GM21528 (cell line): ENCODE results near the gene DPP10.

Source experiments
- ATAC-seq: cut with Tn5 transposase; IDR thresholded peaks from one replicate; pipeline ENCODE4 v1.9.1; 2021; ENCODE audit warnings: mild to moderate bottlenecking, moderate library complexity; ENCODE audit not compliant: unreplicated experiment, low FRiP score

Gene DPP10

GRCh38 chr2:115491186-115491793 is 1048.8 kb downstream of the DPP10 start:
- no peak for ATAC-seq

- ATAC-seq: no peak
Measured at GRCh38 chr2:115505331-115505730, 1062.9 kb downstream of the DPP10 start.

DNA sequence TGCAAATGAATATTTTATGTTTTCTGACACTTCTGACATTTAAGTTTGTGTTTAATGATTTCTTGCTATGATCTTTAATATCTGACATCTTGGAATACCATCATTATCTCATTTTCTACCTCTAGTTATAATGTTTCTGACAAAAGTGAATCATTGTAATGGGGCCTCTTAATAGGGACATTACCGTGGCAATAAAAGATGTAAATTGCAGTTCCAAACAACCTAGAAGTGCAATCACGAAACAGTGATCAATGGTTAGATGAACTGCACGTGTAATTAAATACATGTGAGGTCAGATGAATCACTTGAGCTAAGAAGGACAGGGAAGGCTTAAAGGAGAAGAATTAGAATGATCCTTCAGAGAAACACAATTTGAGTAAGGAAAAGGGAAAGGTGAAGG is 1078.3 kb downstream of the DPP10 start:
- ATAC-seq: no peak

DNA sequence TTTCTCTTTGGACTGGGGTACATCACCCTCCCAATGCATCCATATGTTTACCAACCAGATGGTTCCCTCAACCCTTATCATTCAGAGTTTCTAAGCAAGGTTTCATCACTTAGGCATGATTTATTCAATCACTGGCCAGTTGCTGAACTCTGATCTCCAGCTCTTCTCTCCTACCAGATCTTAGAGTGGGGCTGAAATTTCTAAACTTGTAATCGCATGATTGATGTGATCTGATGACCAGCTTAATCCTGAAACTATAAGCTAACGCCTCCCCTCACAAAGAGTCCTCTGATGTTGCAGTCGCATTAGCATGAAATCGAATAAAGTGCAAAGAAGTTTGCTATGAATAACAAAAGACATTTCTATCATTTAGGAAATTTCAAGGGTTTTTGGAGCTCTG is 1082.0 kb downstream of the DPP10 start:
- no peak for ATAC-seq

- no peak for ATAC-seq
Measured at GRCh38 chr2:115529627-115530026, 1087.2 kb downstream of the DPP10 start.

- ATAC-seq: no peak
Measured at GRCh38 chr2:115533081-115533480, 1090.6 kb downstream of the DPP10 start.

- ATAC-seq: no peak
Measured at GRCh38 chr2:115541814-115542213, 1099.4 kb downstream of the DPP10 start.

GRCh38 chr2:115542331-115542730 is 1099.9 kb downstream of the DPP10 start:
- no peak for ATAC-seq

- ATAC-seq: no peak
Measured at GRCh38 chr2:115543024-115543423, 1100.6 kb downstream of the DPP10 start.

- no peak for ATAC-seq
Measured at GRCh38 chr2:115543461-115543860, 1101.0 kb downstream of the DPP10 start.

DNA sequence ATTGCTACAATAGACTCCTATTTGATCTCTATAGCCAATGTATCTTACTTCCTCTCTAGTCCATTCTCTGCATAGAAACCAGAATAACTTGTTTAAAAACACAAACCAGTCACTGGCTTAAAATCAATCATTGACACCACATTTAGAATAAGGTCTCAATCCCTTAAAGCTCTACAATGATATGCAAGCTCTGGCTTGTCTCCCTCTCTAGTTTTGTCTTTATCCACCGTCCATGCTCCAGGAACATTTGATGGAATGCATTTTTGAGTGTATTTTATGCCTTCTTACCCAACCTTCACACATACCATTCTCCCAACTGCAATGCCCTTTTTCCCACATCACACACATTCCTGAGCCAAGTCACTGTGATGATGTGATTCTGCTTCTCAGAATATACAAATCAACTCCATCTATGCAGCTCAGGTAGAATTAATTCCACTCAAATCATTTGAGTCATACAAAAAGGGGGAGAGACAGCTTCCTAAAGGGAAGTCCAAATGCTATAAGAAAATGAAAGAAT is 1107.2 kb downstream of the DPP10 start:
- no peak for ATAC-seq

- ATAC-seq: no peak
Measured at GRCh38 chr2:115552726-115553125, 1110.3 kb downstream of the DPP10 start.

- no peak for ATAC-seq
Measured at GRCh38 chr2:115554153-115554552, 1111.7 kb downstream of the DPP10 start.

GRCh38 chr2:115558725-115559124 is 1116.3 kb downstream of the DPP10 start:
- no peak for ATAC-seq

DNA sequence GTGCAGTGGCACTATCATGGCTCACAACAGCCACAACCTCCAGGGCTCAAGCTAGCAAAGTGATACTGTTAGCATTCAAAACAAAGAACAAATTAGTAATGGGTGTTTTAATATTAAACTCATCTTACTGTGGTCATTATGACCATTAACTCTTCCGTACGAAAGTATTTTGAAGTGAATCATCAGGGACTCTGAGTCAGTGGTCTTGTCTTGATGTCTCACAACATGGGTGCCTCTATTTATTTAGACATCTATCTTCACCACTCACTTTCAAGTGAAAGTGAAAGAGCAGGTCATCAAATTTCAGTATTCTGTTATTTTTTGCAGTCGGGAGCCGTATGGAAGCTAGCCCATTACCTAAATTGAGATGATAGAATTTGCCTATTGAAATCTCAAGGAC is 1118.2 kb downstream of the DPP10 start:
- no peak for ATAC-seq

GRCh38 chr2:115568643-115569042 is 1126.2 kb downstream of the DPP10 start:
- ATAC-seq: no peak

DNA sequence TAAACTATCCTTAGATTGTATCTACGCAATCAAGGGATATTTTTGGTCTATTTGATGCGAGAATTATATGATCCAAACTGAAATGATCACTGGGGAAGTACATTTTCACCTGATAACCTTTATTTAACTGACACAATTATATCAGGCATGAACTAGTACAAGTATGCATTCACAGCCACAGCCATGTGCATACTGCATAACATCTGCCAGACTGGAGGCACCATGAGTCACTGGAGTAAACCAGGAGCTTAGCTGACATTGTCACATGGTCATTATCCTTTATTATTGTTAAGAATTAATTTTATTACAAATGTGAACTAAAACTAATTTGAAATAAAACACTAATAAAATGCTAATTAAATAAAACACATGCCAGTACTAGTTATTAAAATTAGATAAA is 1127.1 kb downstream of the DPP10 start:
- ATAC-seq: no peak

DNA sequence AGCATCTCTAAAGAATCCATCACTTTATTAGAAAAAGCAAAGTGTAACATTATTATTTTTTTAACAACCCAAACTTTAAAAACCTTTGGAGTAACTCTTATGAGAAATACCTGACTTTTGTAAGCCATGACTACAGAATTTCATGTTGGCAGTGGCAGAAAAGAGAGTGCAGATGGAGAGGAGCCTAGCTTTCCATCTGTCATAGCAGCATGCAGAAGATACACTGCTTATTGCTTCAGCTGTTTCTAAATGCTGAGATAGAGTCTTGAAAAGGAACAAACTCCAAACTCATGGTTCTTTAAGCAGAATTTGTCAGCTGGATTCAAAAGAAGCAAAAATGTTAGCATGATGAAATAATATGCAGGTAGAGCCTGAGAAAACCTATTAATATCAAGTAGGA is 1130.3 kb downstream of the DPP10 start:
- no peak for ATAC-seq

GRCh38 chr2:115573756-115574155 is 1131.3 kb downstream of the DPP10 start:
- no peak for ATAC-seq

DNA sequence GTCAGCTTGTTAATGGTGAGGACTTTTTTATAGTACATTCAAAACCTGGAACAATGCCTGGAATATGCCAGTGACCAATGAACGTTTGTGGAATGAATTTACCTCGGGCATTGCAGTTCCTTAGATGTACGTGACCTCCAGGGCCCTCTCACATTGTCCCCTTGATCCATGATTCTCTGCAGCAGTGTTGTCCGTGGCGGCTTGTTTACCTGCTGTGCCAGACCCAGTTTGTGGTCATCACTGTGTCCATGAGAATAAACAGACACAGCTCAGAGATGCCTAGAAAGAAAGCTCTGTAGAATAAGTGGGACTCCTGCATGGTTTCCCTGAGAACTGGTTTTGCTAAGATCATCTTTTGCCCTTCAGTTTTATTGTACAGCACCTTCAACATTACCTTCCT is 1132.2 kb downstream of the DPP10 start:
- no peak for ATAC-seq

GRCh38 chr2:115580784-115581183 is 1138.3 kb downstream of the DPP10 start:
- no peak for ATAC-seq

DNA sequence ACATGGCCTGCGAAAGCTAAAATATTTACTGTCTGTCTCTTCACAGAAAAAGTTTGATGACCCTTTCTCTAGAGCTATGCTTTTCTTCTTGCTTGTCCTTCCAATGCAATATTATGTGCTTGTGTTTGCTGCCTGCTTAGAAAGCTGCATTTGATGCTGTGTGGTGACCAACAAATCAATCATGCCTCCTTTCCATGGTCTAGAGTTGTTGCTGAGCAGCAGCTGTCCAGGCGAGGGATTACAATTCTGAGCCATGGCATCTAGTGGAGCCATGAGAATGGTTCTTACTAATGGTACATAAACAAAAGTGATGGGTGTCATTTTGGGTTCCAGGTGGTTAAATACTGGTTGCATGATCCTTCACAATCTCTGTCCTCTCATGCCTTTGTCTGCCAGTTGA is 1142.1 kb downstream of the DPP10 start:
- no peak for ATAC-seq
